T-helper 1 cell treated with Interleukin-12 subunit alpha and Interleukin-12 subunit beta and Interleukin-4 antibody, amounts not matched to agents 30 ng/mL and 1 ng/mL, for 36 hours (primary cell): ENCODE measurements around the gene CEACAM16. TPM values are rescaled to one million over a fixed set of nuclear protein-coding genes. Genes with fewer than 3 reads are reported as not detected.

Experiments used
- intact Hi-C: fragments of 100-400 bp; cut with micrococcal nuclease; formaldehyde crosslinking; loops from one replicate; pipeline ENCODE4 v1.15.1; 2024
- total RNA-seq: library from RNA; stranded (reverse); gene quantifications from 2 replicates; pipeline ENCODE4 v1.2.3, GENCODE V29; 2022

CEACAM16 gene
- total RNA-seq, 1 donor from 2014 or later, result not detected

- intact Hi-C loops, result loop anchor here (1.0 kb wide), 1 partner anchor 34 kb away; no protein-coding TSS in a partner anchor
Measured at GRCh38 chr19:44723299-44723951, 24.5 kb downstream of the CEACAM16 start.

GRCh38 chr19:44723952-44724319, 25.0 kb downstream of the CEACAM16 start:
- intact Hi-C loops, result loop anchor here (1.0 kb wide), 8 partner anchors 23 to 121 kb away; no protein-coding TSS in a partner anchor

GRCh38 chr19:44725251-44725650, 26.3 kb downstream of the CEACAM16 start:
- intact Hi-C loops, result no loop called here

- intact Hi-C loops, result no loop called here
Measured at GRCh38 chr19:44725684-44726083, 26.7 kb downstream of the CEACAM16 start.

GRCh38 chr19:44726465-44726864, 27.5 kb downstream of the CEACAM16 start:
- intact Hi-C loops, result no loop called here

- intact Hi-C loops, result no loop called here
Measured at GRCh38 chr19:44728178-44728577, 29.2 kb downstream of the CEACAM16 start.

- intact Hi-C loops, result no loop called here
Measured at GRCh38 chr19:44729516-44730033, 30.6 kb downstream of the CEACAM16 start.

GRCh38 chr19:44731081-44731480, 32.1 kb downstream of the CEACAM16 start:
- intact Hi-C loops, result no loop called here

- intact Hi-C loops, result no loop called here
Measured at GRCh38 chr19:44731622-44732021, 32.7 kb downstream of the CEACAM16 start.

GRCh38 chr19:44732235-44733014, 33.5 kb downstream of the CEACAM16 start:
- intact Hi-C loops, result no loop called here

GRCh38 chr19:44734357-44734756, 35.4 kb downstream of the CEACAM16 start:
- intact Hi-C loops, result no loop called here

- intact Hi-C loops, result no loop called here
Measured at GRCh38 chr19:44735011-44735410, 36.1 kb downstream of the CEACAM16 start.

- intact Hi-C loops, result no loop called here
Measured at GRCh38 chr19:44737238-44738071, 38.5 kb downstream of the CEACAM16 start.

GRCh38 chr19:44738136-44738535, 39.2 kb downstream of the CEACAM16 start:
- intact Hi-C loops, result no loop called here

GRCh38 chr19:44738603-44739558, 39.9 kb downstream of the CEACAM16 start:
- intact Hi-C loops, result no loop called here

GRCh38 chr19:44740351-44740824, 41.4 kb downstream of the CEACAM16 start:
- intact Hi-C loops, result no loop called here

- intact Hi-C loops, result no loop called here
Measured at GRCh38 chr19:44741258-44741731, 42.3 kb downstream of the CEACAM16 start.

GRCh38 chr19:44741841-44742329, 42.9 kb downstream of the CEACAM16 start:
- intact Hi-C loops, result no loop called here

GRCh38 chr19:44742330-44743061, 43.5 kb downstream of the CEACAM16 start:
- intact Hi-C loops, result no loop called here
